Activated CD8-positive, alpha-beta memory T cell treated with anti-CD3 and anti-CD28 coated beads, Interleukin-2, amount 50 U/mL, for 1 hour (primary cell): Measurements from ENCODE around the gene IPO11.

Experiments used
- DNase-seq: peaks from one replicate; pipeline ENCODE4 v3.0.0-alpha.2; 2020; ENCODE audit errors: extremely low read depth

The IPO11 gene

GRCh38 chr5:62412549-62413329 is at the start of gene IPO11:
Gene IPO11, plus strand, starts transcription at chr5:62412763. Its CDS starts 24,517 bp downstream, at chr5:62437280.
- DNase-seq = peak; percentile 95

GRCh38 chr5:62369039-62369438 is 43.5 kb upstream of the IPO11 start:
- DNase-seq = no peak

DNA sequence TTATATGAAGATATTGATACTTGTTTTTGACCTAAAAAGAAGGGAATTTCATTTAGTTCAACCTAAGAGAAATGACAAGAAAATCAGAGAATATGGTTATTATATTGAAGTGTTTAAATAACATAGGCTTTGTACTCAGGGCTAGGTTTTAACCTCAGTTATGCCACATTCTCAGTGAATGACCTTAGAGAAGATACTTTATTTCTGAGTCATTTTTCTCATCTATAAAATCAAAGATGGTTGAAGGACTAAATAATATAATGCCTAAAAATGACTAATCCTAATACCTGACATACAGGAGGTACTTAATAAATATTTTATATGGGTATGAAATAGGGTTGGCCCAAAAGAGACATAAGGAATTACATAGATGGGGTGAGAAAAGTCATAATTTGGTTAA is 41.2 kb upstream of the IPO11 start:
- DNase-seq = no peak

DNA sequence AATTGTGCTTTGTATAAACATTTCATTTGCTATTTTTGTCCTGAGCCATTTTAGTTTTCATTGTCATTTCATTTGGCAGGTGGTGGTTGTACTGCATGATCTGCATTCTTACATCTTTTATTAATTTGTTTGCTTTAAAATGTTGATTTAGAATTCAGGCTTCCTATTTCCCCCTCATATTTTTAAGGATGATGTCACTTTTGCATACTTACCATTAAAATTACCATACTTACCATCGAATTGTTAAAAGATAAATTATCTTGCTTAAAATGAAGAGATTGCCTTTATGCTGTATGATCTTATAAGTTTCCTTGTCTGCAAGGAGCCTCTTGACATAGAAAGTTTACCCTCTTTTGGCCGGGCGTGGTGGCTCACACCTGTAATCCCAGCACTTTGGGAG is 40.0 kb upstream of the IPO11 start:
- no peak for DNase-seq

DNA sequence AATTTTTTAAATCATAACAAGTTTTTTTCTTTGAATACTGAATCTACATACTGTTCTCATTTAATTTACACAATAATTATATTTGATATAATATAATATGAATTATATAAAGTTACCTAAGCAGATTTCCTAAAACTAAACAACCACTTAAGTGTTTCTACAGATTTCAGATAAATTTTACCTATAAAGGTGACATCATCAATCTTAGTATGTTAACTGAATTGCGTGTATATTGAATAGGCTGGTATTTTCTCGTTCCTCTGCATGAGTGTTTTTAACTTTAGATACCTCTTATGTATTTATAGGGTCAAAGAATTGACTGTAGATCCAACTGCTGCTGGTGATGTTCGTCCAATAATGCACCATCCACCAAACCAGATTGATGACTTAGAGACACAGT is 39.2 kb upstream of the IPO11 start:
- DNase-seq = no peak

DNA sequence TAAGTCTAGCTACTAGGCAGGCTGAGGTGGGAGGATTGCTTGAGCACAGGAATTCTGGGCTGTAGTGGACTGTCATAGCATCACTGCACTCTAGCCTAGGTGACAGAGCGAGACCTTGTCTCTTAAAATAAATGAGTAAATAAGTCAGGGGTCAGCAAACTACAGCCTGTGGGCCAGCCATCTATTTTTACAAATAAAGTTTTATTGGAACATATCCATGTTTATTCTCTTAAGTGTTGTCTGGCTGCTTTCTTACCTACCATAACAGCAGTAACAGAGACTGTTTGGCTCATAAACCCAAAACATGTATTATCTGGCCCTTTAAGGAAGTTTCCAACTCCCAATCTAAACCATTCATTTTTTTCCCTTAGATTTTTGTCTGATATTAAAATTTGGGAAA is 38.5 kb upstream of the IPO11 start:
- DNase-seq = no peak

- DNase-seq = no peak
These were observed 36.9 kb upstream of the IPO11 start for GRCh38 chr5:62375627-62376026.

GRCh38 chr5:62376064-62376463 is 36.5 kb upstream of the IPO11 start:
- DNase-seq = no peak

DNA sequence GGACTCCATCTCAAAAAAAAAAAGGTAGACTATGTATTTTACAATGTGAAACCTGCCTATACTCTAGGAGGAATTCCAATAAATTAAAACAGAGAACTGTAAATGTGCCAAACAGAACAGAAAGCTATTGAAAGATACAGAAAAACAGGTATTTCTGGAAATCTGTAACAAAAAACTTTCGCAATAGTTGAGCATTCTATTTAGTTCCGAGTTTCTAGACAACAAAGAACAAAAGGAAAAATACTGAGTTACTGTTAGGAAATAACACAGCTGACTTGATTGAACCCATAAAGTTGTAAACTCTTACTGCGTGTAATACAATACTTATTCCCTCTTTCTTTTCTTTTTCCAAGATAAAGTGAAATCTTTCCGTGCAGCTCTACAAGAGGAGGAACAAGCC is 27.4 kb upstream of the IPO11 start:
- no peak for DNase-seq

- DNase-seq = no peak
These were observed 26.7 kb upstream of the IPO11 start for GRCh38 chr5:62385816-62386400.

DNA sequence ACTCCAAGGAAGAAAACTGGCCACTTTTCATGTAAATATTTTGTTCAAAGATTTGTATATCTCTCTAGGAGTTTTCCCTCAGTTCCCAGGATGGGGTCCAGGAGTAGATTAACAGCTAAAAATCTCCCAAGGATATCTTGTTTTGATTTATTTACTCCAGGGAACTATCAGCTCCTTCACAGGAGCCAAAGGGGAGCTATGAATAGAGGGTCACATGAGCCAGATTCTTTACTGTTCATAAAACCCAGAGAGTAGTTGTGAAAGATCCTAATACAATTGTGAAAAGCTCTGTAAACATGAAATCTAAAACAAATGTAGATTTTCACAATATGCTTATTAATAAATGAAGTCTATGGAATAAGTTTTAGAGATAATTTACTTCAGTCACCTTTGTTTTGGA is 25.7 kb upstream of the IPO11 start:
- DNase-seq = no peak

- DNase-seq = no peak
These were observed 17.2 kb upstream of the IPO11 start for GRCh38 chr5:62395210-62395950.

- peak; percentile 79 for DNase-seq
These were observed 8.9 kb upstream of the IPO11 start, which contains the start of gene DIMT1 for GRCh38 chr5:62403411-62404250. Gene DIMT1, minus strand, starts transcription at chr5:62403905. Its CDS starts 133 bp downstream, at chr5:62403772.

- no peak for DNase-seq
These were observed 1.1 kb downstream of the IPO11 start for GRCh38 chr5:62413711-62414110.

- no peak for DNase-seq
These were observed 6.0 kb downstream of the IPO11 start for GRCh38 chr5:62418462-62419076.

- no peak for DNase-seq
These were observed 7.0 kb downstream of the IPO11 start for GRCh38 chr5:62419609-62420008.

DNA sequence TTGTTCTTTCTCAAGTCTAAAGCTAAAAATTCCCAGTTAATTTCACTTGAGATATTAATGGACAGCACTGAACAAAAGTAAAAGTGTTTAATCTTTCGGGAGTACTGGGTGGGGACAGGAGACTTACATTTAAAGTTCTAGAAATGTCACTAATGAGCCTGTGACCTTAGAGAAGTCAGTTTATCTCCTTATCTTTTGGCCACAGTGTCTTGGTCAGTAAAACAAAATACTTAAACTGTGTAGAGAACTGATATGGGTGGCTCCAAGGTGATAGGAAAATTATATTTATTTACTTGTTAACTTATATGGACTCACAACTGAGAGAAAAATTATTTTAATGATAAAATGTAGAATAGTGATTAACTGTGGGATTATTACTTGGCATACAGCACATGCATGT is 8.9 kb downstream of the IPO11 start:
- no peak for DNase-seq

DNA sequence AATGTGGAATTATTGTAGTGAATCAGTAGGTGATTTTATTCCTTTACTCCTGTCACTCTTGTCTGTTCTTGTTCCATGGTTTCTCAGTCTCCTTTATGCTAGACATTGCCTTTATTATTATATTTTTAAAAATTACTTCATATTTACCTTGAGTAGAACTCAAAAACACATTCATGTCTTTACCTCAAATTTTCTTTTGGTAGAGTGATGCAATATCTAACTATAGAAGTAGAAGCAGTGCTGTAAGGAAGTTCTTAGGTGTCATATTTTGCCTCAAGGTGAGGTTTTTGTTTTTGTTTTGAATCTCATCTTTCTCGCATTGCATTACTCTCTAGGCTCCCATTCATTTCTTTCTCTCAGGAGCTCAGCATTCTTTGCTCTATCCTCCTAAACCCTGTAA is 12.2 kb downstream of the IPO11 start:
- no peak for DNase-seq

DNA sequence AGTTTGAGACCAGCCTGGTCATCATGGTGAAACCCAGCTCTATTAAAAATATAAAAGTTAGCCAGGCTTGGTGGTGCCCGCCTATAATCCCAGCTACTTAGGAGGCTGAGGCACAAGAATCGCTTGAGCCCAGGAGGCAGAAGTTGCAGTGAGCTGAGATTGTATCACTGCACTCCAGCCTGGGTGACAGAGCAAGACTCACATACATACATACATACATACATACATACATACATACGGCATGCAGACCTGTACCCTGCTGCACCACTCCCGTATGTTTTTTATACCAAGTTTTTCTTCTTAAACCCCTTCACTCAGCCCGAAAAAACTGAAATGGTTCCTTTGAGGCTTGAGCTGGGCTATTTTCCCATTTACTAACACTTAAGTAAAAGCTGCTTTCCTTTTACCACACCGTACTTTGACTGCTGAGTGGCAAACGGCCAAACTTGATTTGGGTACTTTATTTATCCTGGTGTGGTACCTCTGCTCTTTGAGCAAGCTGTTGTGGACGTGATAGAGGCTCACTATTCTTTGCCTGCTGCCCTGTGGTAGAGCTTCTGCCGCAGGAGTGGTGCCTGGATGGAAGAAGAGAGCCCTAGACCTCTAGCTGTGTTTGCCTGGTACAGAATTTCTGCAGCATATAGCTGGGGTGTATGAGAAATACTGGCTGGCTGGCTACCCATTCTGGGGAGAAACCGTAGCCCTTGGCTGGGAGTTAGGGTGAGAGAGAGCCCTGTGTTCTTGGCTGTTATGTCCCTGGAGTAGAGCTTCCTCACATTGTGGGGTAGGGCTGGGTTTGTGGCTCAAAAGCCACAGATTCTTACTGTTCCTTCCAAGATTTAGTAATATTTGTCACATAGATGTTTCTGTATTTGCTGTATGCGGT is 19.4 kb downstream of the IPO11 start:
- no peak for DNase-seq

DNA sequence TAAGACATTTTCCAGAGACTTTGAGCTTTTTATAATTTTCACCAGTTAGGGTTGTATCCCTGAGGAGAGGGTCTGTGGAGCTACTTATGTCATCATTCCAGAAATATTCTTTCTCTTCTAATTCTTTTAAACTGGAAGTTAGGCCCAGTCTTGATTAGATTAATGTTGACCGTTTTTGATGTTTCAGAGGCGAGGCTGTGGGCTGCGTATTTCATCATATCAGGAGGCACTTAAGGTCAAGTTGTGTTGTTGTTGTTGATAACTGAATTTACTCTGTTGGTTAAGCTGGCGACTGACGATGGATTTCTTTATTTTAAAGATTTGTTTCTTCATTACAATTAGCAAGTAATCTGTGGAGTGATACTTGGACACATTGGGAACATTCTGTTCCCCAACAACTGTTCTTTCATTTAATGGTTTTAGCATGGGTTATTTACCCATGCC is 20.1 kb downstream of the IPO11 start:
- DNase-seq = no peak
